Nephron progenitor cell (in vitro differentiated cells): ENCODE results near the gene SYTL3.

Experiments
- DNase-seq: peaks from one replicate; pipeline ENCODE4 v3.0.0; 2021
- H3K27ac Mint-ChIP-seq: 2 replicates; pipeline ENCODE4 v1.8.0; 2021; ENCODE audit warnings: mild to moderate bottlenecking, moderate library complexity, mixed read lengths
- H3K27me3 Mint-ChIP-seq: 2 replicates; pipeline ENCODE4 v1.8.0; 2021; ENCODE audit warnings: mild to moderate bottlenecking, low read depth, mixed read lengths; ENCODE audit not compliant: poor library complexity
- H3K36me3 Mint-ChIP-seq: 2 replicates; pipeline ENCODE4 v1.8.0; 2021; ENCODE audit warnings: low read depth, mixed read lengths
- H3K4me1 Mint-ChIP-seq: 2 replicates; pipeline ENCODE4 v1.8.0; 2021; ENCODE audit warnings: mixed read lengths
- H3K4me3 Mint-ChIP-seq: 2 replicates; pipeline ENCODE4 v1.8.0; 2021; ENCODE audit warnings: mild to moderate bottlenecking, moderate library complexity, mixed read lengths
- H3K9me3 Mint-ChIP-seq: 2 replicates; pipeline ENCODE4 v1.8.0; 2021; ENCODE audit warnings: mild to moderate bottlenecking, moderate library complexity, mixed read lengths
- CTCF ChIP-seq: fragments of 200-600 bp; sonication (generic); IDR thresholded peaks from 2 replicates; pipeline ENCODE4 v1.5.0; 2021; ENCODE audit warnings: antibody characterized with exemption

SYTL3 gene

GRCh38 chr6:158607411-158608170, 42.3 kb upstream of the SYTL3 start:
- no peak overlapping the region for H3K27ac Mint-ChIP-seq
- DNase-seq: no peak
- H3K36me3 Mint-ChIP-seq: peaks cover 35% of the 10 kb centered on the region
- H3K9me3 Mint-ChIP-seq: no peaks in the 10 kb centered on the region
- H3K4me1 Mint-ChIP-seq: peaks cover 12% of the 10 kb centered on the region
- no peak for TF ChIP-seq CTCF
- H3K4me3 Mint-ChIP-seq: no peak overlapping the region
- no peaks in the 10 kb centered on the region for H3K27me3 Mint-ChIP-seq

- Mint-ChIP-seq H3K4me3 (no peak overlapping the region), H3K4me1 (peaks cover 12% of the 10 kb centered on the region), H3K27ac (no peak overlapping the region), H3K36me3 (peaks cover 35% of the 10 kb centered on the region), H3K9me3 (no peaks in the 10 kb centered on the region), H3K27me3 (no peaks in the 10 kb centered on the region)
- no peak for DNase-seq
- TF ChIP-seq CTCF: no peak
Observed at GRCh38 chr6:158608221-158608620, 41.6 kb upstream of the SYTL3 start.

- no peak for DNase-seq
- Mint-ChIP-seq H3K27ac (no peak overlapping the region), H3K4me1 (peaks cover 12% of the 10 kb centered on the region), H3K36me3 (peaks cover 48% of the 10 kb centered on the region), H3K9me3 (peaks cover 3% of the 10 kb centered on the region), H3K4me3 (no peak overlapping the region), H3K27me3 (no peaks in the 10 kb centered on the region)
- TF ChIP-seq CTCF: no peak
Observed at GRCh38 chr6:158609455-158610155, 40.2 kb upstream of the SYTL3 start.

- Mint-ChIP-seq H3K27ac (peak overlapping the region; percentile 59), H3K4me3 (no peak overlapping the region), H3K9me3 (peaks cover 11% of the 10 kb centered on the region), H3K36me3 (peaks cover 53% of the 10 kb centered on the region), H3K4me1 (peaks cover 12% of the 10 kb centered on the region), H3K27me3 (no peaks in the 10 kb centered on the region)
- no peak for TF ChIP-seq CTCF
- no peak for DNase-seq
Observed at GRCh38 chr6:158610319-158610968, 39.4 kb upstream of the SYTL3 start.

GRCh38 chr6:158611039-158611438, 38.8 kb upstream of the SYTL3 start:
- H3K27me3 Mint-ChIP-seq: no peaks in the 10 kb centered on the region
- peaks cover 54% of the 10 kb centered on the region for H3K36me3 Mint-ChIP-seq
- H3K9me3 Mint-ChIP-seq: peaks cover 16% of the 10 kb centered on the region
- no peak for TF ChIP-seq CTCF
- peaks cover 12% of the 10 kb centered on the region for H3K4me1 Mint-ChIP-seq
- H3K4me3 Mint-ChIP-seq: no peak overlapping the region
- no peak overlapping the region for H3K27ac Mint-ChIP-seq
- no peak for DNase-seq
